Measurements from ENCODE around the gene BICRA. TPM values are rescaled to one million over a fixed set of nuclear protein-coding genes. Genes with fewer than 3 reads are reported as not detected.

The BICRA gene
- total and polyA plus RNA-seq, 2 of the 8 experiments (the other 6 are each of a cell fraction or from before 2014, with no cell fraction given) = 1.5 to 29.2 TPM

GRCh38 chr19:47742634-47743033, 133.7 kb downstream of the BICRA start (continued):
- TF ChIP-seq TCF12 (IDR thresholded peaks at IDR 0.05; ENCODE audit: low read depth, low read length) = no peak
- TF ChIP-seq CREB1 (IDR thresholded peaks at IDR 0.05) = no peak
- TF ChIP-seq HDAC6 (IDR thresholded peaks at IDR 0.05; ENCODE audit: low read depth, low read length) = no peak
- TF ChIP-seq SAP30 (IDR thresholded peaks at IDR 0.05; ENCODE audit: insufficient read depth, insufficient replicate concordance, low read length) = no peak
- TF ChIP-seq HDAC2 (IDR thresholded peaks at IDR 0.05; ENCODE audit: borderline replicate concordance in 1 of 2, low read depth in 2 of 2, low read length in 2 of 2) = no peak
- TF ChIP-seq TBP (IDR thresholded peaks at IDR 0.05; ENCODE audit: low read depth, low read length) = no peak
- TF ChIP-seq CHD1 (IDR thresholded peaks at IDR 0.05; ENCODE audit: low read depth, low read length) = no peak
- TF ChIP-seq SIX5 (IDR thresholded peaks at IDR 0.05; ENCODE audit: low read depth, low read length) = no peak

All from H1 (cell line).